ENCODE measurements around the gene CSMD2.

- TF ChIP-seq REST (IDR thresholded peaks at IDR 0.05; ENCODE audit: insufficient read depth in 1 of 2, low read depth in 2 of 2, low read length in 2 of 2) (no peak), TAF1 (IDR thresholded peaks at IDR 0.05; ENCODE audit: borderline replicate concordance, insufficient read depth, low read length) (no peak), POLR2AphosphoS5 (IDR thresholded peaks at IDR 0.05; ENCODE audit: low read depth, low read length) (no peak), SIN3A (IDR thresholded peaks at IDR 0.05; ENCODE audit: borderline replicate concordance, insufficient read depth, low read length) (no peak)
Observed at GRCh38 chr1:33826711-33827110, 338.3 kb downstream of the CSMD2 start.

Measured in PFSK-1 (cell line).